ENCODE results near the gene SMAD7.
A peak's percentile ranks its signal among the peaks of the same experiment; 100 is the strongest.
"Not testable (repeated sequence)": the region's sequence is repeated elsewhere in the genome, so short reads cannot be mapped to it uniquely, and the experiment has no call there.

Gene SMAD7

DNA sequence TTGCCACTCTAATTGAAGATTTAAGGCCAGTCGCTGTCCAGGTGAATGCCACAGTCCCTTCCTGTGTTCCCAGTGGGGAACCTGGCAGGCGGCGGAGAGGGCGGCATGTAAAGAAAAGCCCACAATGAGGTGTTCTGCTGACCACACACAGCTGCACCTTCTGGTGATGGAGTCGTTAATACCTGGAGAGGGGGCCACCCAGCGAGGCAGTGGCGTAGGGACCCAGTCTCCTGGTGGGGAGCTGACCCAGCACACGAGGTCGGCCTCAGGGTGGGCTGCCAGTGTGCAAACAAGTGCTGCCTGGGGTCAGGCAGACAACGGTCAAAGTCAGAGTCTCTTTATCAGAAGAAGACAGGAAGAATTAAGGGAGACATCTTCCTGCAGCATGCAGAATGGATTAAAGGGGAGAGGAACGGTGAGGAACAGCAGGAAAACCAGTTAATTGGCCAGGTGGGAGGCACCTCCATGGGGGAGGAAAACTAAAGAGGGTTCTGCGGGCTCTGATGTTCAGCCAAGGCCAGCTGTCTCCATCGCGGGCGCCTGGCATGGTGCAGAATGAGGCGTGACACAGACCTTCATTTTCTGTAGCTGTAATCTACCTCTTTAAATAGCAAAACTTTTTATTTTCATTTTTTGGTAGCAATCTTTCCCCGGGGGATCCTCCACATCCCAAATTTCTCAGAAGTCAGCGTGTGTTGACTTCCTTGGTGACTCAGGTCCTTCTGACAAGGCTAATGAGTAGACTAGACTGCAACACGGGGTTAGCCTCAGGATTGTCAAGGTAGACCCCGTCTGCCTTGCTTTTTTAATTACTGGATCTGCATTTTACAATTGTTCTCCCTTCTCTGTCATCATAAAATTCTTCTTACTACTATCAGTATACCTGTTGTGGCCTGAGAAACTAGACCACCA, 78.3 kb downstream of the SMAD7 start:
- Mint-ChIP-seq H3K4me3 (no peak overlapping the region), H3K4me1 (ENCODE audit: low read depth) (peaks cover 75% of the 10 kb centered on the region), H3K27ac (peak overlapping the region; percentile 75), H3K36me3 (ENCODE audit: low read depth) (no peaks in the 10 kb centered on the region), H3K9me3 (no peaks in the 10 kb centered on the region), H3K27me3 (peaks cover 9% of the 10 kb centered on the region)
- intact Hi-C loops (cut with micrococcal nuclease), result no loop called here

DNA sequence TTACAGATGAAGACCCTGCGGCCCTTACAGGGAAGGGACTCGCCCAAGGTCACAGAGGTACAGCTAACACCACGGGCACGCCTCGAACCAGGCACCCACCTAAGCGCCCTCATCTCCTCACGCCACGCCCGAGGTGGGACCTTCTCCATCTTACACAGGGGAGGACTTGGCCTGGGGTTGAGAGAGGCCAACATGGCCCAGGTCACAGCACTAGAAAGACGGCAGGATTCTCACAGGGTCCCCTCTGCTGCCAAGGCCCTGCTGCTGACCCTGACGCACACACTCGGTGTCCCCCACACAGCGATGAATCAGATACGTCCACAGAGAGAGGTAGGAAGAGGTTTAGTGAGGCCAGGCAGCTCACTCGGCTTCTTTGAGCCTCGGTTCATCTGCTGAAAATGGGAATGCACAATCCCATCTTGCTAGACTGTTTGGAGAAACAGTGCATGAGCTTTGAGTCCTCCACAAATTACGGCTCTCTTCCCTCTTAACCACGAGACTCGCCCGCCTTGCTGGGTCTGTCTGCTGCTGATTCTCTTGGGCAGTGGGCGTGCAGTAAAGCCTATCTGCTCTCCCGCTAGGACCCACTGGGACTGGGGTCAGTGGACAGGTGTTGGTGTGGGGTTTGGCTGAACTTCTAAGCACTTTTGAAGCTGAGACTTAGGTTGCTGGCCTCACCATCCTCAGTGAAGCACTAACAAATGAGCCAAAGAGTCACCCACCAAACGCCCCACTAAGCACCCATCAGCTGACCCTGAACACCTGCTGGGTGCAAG, 79.2 kb downstream of the SMAD7 start:
- peaks cover 9% of the 10 kb centered on the region for H3K27me3 Mint-ChIP-seq
- H3K4me1 Mint-ChIP-seq (ENCODE audit: low read depth), result peaks cover 73% of the 10 kb centered on the region
- no peaks in the 10 kb centered on the region for H3K9me3 Mint-ChIP-seq
- no peak overlapping the region for H3K4me3 Mint-ChIP-seq
- H3K36me3 Mint-ChIP-seq (ENCODE audit: low read depth), result no peaks in the 10 kb centered on the region
- H3K27ac Mint-ChIP-seq, result peak overlapping the region; percentile 61
- intact Hi-C loops (cut with micrococcal nuclease), result no loop called here

DNA sequence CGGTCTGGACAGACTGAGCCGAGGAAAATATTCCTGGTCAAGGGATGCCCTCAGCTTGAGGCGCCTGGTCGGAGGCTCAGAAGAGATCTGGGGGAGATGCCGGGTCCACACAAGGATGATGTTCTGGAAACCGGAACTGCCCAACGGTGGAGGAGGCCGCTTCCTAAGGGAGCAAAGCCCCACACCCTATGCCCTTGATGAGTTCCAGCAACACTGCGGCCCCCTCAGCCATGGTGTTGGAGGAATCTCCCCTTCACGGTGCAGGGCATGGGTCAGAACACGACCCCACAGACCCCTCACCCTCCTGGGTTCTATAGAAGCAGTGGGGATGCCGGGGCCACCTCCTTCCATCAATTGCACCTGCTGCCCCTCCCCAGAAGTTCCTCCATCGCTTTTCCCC, 79.8 kb downstream of the SMAD7 start:
- intact Hi-C loops (cut with micrococcal nuclease), result not testable (repeated sequence)
- peaks cover 67% of the 10 kb centered on the region for H3K4me1 Mint-ChIP-seq (ENCODE audit: low read depth)

More for the DNA sequence above, 79.8 kb downstream of the SMAD7 start:
- H3K27me3 Mint-ChIP-seq; H3K9me3 Mint-ChIP-seq; H3K4me3 Mint-ChIP-seq; H3K36me3 Mint-ChIP-seq (ENCODE audit: low read depth): not testable (repeated sequence)
- peak overlapping the region; percentile 61 for H3K27ac Mint-ChIP-seq
